GM21576 (cell line): ENCODE measurements around the gene ELK4.

Source experiments
- ATAC-seq: cut with Tn5 transposase; IDR thresholded peaks from one replicate; pipeline ENCODE4 v1.9.1; 2021; ENCODE audit warnings: mild to moderate bottlenecking, moderate library complexity; ENCODE audit not compliant: unreplicated experiment

The ELK4 gene

GRCh38 chr1:205569411-205570172 is 62.2 kb downstream of the ELK4 start:
- no peak for ATAC-seq

GRCh38 chr1:205568469-205569361 is 63.1 kb downstream of the ELK4 start:
- no peak for ATAC-seq

- no peak for ATAC-seq
Measured at GRCh38 chr1:205568135-205568468, 63.7 kb downstream of the ELK4 start.

- no peak for ATAC-seq
Measured at GRCh38 chr1:205567716-205568115, 64.1 kb downstream of the ELK4 start.

- no peak for ATAC-seq
Measured at GRCh38 chr1:205565799-205566198, 66.0 kb downstream of the ELK4 start.

GRCh38 chr1:205563927-205564441 is 67.8 kb downstream of the ELK4 start:
- ATAC-seq, result no peak

GRCh38 chr1:205561501-205562203 is 70.2 kb downstream of the ELK4 start:
- no peak for ATAC-seq
